HG03095 (cell line): ENCODE results near the gene SPATA12.

ENCODE experiments used
- ATAC-seq: cut with Tn5 transposase; IDR thresholded peaks from one replicate; pipeline ENCODE4 v1.9.1; 2021; ENCODE audit warnings: moderate library complexity; ENCODE audit not compliant: unreplicated experiment

The SPATA12 gene

GRCh38 chr3:57052662-57053061 lies 7.8 kb upstream of the SPATA12 start:
- ATAC-seq: no peak

GRCh38 chr3:57053122-57053521 lies 7.3 kb upstream of the SPATA12 start:
- ATAC-seq: no peak

- no peak for ATAC-seq
Measured at GRCh38 chr3:57057351-57057750, 3.1 kb upstream of the SPATA12 start.

- ATAC-seq: no peak
Measured at GRCh38 chr3:57059411-57059810, 1.1 kb upstream of the SPATA12 start.

- no peak for ATAC-seq
Measured at GRCh38 chr3:57061556-57061955, 1.1 kb downstream of the SPATA12 start.

DNA sequence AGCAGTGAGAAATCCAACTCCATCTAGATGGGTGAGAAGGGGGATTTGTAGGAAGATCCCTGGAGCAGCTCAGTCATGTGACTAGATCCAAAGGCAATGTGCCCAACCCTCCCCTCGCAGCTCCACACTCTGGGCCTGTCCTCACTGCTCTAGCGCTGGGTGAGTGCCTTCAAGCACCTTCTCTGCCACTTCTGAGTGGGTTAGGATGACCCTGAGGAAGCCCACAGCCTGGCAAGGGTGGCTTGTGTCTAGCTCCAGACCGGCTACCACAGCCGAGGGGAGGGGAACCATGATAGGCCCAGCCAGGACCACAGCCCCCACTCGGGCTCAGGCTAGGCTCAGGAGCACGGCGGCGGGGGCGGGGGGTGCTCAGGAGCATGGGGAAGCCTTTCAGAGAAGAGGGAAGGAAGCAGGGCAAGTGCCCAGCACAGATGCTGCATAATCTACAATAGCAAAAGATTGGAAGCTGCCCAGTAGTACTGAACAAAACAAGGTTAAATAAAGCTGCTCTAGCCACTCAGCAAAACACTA lies 1.7 kb downstream of the SPATA12 start:
- ATAC-seq: no peak

DNA sequence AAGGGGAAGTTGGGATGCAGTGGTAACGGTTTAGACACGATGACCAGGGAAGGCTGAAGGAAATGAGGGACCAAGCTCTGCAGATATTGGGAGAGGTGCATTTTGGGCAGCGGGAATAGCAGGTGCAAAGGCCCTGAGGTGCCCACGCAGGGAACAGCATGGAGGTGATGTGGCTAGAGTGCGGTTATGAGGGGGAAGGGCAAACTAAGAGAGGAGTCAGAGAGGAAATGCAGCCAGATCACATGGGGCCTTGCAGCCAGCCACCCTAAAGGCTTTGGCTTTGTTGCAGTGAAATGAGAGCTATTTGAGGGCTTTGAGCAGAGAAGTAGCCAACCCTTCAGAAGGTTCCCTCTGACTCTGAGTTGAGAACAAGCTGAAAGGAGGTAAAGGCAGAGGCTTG lies 2.6 kb downstream of the SPATA12 start:
- ATAC-seq: no peak

DNA sequence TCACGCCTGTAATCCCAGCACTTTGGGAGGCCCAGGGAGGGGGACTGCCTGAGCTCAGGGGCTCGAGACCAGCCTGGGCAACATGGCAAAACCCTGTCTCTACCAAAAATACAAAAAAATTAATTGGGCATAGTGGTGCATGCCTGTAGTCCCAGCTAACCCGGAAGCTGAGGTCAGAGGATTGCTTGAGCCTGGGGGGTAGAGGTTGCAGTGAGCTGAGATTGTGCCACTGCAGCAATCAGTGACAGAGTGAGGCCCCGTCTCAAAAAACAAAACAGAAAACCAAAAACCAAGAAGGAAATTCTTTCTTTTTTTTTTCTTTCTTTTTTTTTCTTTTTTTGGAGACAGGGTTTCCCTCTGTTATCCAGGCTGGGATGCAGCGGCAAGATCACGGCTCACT lies 3.5 kb downstream of the SPATA12 start:
- ATAC-seq: no peak

DNA sequence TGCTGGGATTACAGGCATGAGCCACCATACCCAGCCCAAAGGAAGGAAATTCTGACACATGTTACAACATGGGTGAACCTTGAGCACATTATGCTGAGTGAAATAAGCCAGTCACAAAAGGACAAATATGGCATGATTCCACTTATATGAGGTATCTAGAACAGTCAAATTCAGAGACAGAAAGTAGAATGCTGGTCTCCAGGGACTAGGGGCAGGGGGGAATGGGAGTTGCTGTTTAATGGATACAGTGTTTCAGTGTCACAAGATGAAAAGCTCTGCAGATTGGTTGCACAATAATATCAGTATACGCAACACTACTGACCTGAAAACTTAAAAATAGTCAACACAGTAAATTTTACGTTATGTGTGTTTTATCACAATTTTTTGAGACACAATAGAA lies 4.1 kb downstream of the SPATA12 start:
- no peak for ATAC-seq

DNA sequence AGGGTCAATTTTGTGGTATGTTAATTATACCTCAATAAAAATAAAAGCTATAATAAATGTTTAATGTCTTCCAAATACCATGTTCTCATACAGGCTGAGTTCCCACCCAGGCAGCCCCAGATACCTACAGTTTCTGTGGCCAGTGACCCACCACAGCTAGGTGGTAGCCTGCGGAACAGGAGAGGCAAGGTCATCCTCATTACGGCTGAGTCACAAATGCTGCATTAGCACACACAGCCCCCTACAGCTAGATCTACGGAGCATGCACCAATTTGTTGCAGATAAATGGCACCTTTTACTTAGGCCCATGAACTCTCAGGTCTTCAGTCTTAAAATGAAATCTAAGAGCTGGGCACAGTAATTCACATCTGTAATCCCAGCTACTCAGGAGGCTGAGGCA lies 5.1 kb downstream of the SPATA12 start:
- ATAC-seq: no peak

GRCh38 chr3:57066471-57066870 lies 6.0 kb downstream of the SPATA12 start:
- ATAC-seq: no peak

- peak; percentile 99 for ATAC-seq
Measured at GRCh38 chr3:57068437-57069089, 8.1 kb downstream of the SPATA12 start.

DNA sequence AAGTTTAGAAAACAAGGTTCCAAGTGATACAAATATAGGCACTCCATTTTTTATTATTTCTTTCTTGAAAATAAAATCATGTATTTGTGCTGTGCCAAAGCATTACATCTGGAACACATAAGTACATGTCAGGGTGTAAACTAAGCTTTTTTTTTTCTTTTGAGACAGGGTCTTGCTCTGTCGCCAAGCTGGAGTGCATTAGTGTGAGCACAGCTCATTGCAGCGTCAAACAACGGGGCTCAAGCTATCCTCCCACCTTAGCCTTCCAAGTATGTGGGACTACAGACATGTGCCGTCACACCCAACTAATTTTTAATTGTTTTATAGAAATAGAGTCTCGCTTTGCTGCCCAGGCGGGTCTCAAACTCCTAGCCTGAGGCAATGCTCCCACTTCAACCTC lies 9.0 kb downstream of the SPATA12 start:
- ATAC-seq: no peak

GRCh38 chr3:57073628-57074027 lies 13.2 kb downstream of the SPATA12 start:
- ATAC-seq: no peak

GRCh38 chr3:57074135-57074534 lies 13.7 kb downstream of the SPATA12 start:
- no peak for ATAC-seq

DNA sequence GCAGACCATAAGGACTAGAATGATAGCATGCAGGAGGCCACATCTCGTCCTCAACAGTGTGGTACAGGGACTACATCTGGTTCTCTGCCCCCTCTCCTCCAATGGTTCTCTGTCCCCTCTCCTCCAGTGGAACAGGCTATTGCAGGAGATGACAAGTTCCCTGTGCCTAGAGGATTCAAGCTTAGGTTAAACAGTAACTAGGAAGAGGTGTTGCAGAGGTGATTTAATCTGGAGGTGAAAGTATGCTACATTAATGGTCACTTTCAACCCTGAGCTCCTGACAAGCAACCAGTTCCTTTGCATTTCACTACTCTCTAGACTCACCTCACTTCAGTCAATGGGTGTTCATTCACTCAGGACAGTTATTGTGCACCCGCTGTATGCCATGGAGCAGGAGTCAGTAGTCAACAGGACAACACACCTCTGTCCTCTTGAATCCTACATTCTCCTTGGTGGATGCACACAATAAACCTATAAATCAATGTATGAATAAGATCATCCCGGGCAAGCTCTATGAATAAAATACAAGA lies 16.0 kb downstream of the SPATA12 start:
- ATAC-seq: no peak

- ATAC-seq: no peak
Measured at GRCh38 chr3:57077630-57078343, 17.3 kb downstream of the SPATA12 start.

DNA sequence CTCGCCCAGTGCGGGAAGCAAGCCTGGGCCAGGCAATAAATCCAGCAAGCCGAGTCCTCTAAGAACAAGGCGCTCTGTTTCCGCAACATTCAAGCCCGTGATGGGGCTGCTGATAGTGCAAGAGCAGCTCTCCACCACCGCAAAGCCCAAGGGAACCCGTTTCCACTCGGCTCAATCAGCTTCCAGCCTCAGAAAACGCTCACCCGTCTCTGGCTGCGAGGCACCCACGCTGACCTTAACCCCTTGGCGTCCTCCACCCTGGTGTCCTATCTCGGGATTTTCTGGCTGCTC lies 17.8 kb downstream of the SPATA12 start:
- no peak for ATAC-seq

DNA sequence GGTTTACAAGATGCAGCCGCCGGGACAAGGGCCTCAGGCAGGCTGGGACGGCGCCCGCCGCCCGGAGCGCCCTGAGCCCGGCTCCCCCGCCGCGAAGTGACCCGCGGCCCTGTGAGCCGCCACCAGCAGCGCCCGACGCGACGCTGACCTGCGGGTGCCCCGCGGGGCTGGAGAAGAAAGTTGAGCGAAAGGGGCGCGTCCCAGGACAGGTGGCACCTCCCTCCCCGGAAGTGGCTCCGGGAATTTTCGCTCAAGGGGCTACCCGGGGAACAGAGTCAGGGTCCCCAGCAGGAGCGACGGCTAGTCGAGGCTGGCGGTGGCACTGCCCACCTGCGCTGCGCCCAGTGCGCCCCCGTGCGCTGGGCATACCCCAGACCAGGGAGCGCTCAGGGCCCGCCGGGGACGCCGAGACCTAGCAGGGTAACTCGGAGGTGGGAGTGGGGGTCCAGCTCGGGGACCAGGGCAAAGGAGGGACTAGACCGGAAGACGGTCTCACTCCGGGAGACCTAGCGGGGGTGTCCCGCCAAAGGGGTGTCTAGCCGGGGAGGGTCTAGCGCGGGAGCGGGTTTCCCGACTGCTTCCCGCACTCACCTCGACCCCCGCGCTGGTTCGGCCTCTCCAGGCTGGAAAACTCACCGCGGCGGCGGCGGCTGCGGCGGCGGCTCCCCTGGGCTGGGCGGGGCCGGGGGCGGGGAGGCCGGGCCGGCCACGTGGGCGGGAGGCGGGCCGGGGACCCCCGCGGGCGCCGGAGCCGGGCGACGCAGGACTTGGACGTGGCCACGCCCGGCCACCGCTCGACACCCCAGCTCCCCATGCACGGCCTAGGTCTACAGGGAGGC lies 18.4 kb downstream of the SPATA12 start:
- no peak for ATAC-seq

GRCh38 chr3:57079474-57079831 lies 19.0 kb downstream of the SPATA12 start:
- no peak for ATAC-seq

- ATAC-seq: no peak
Measured at GRCh38 chr3:57080171-57080570, 19.7 kb downstream of the SPATA12 start.

DNA sequence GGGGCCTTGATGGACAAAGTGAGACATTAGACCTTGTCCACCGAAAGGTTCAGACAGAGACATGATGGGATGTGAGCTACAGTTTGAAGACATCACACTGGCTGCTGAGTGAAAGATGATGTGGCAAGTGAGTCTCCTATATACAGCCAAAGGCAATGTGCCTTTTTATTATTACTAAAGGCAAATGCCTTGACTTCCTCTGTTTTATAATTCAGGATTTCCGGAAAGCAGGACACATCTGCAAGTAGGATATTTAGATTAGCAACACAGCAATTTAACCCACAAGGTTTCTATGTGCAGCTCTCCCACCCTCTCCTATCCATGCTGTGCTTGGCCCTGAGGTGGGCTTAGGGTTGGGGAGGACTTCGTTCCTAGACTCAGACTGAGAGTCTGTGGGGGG lies 20.7 kb downstream of the SPATA12 start:
- no peak for ATAC-seq
